ENCODE results near the gene SCOC.

SCOC gene

GRCh38 chr4:140346136-140346535 is 27.3 kb upstream of the SCOC start:
- DNase-seq (ENCODE audit: low read depth) = no peak
- TF ChIP-seq, protein P1, sequence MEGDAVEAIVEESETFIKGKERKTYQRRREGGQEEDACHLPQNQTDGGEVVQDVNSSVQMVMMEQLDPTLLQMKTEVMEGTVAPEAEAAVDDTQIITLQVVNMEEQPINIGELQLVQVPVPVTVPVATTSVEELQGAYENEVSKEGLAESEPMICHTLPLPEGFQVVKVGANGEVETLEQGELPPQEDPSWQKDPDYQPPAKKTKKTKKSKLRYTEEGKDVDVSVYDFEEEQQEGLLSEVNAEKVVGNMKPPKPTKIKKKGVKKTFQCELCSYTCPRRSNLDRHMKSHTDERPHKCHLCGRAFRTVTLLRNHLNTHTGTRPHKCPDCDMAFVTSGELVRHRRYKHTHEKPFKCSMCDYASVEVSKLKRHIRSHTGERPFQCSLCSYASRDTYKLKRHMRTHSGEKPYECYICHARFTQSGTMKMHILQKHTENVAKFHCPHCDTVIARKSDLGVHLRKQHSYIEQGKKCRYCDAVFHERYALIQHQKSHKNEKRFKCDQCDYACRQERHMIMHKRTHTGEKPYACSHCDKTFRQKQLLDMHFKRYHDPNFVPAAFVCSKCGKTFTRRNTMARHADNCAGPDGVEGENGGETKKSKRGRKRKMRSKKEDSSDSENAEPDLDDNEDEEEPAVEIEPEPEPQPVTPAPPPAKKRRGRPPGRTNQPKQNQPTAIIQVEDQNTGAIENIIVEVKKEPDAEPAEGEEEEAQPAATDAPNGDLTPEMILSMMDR (IDR thresholded peaks at IDR 0.05; ENCODE audit: low read length, missing control alignments) = no peak
- no peak overlapping the region for H3K4me3 ChIP-seq (replicated peaks; ENCODE audit: low read depth, low read length)

DNA sequence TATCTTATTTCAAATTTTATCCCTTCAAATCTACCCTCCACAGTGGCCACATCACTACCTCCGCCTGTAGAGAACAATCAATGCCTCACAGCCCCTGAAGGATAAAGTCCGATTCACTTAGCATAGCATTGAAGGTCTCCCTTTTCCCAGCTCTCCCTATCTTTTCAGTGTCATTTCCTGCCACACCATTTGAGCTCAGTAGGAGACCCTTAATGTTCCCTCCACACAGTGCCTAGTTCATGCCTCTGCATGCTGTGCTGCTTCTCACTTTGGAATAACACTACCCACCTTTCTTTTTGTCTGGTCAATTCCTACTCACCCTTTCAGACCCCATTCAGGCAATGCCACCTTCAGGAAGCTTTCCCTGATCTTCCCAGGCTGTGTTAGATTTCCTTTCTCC is 23.6 kb upstream of the SCOC start:
- H3K4me3 ChIP-seq (replicated peaks; ENCODE audit: low read depth, low read length) = no peak overlapping the region
- no peak for DNase-seq (ENCODE audit: low read depth)
- TF ChIP-seq, protein P1 (IDR thresholded peaks at IDR 0.05; ENCODE audit: low read length, missing control alignments) = no peak

GRCh38 chr4:140351093-140352075 is 22.1 kb upstream of the SCOC start:
- TF ChIP-seq, protein P1 (IDR thresholded peaks at IDR 0.05; ENCODE audit: low read length, missing control alignments) = no peak
- H3K4me3 ChIP-seq (replicated peaks; ENCODE audit: low read depth, low read length) = no peak overlapping the region
- DNase-seq (ENCODE audit: low read depth) = no peak

GRCh38 chr4:140353786-140354185 is 19.7 kb upstream of the SCOC start:
- TF ChIP-seq, protein P1 (IDR thresholded peaks at IDR 0.05; ENCODE audit: low read length, missing control alignments) = no peak
- no peak overlapping the region for H3K4me3 ChIP-seq (replicated peaks; ENCODE audit: low read depth, low read length)
- no peak for DNase-seq (ENCODE audit: low read depth)

DNA sequence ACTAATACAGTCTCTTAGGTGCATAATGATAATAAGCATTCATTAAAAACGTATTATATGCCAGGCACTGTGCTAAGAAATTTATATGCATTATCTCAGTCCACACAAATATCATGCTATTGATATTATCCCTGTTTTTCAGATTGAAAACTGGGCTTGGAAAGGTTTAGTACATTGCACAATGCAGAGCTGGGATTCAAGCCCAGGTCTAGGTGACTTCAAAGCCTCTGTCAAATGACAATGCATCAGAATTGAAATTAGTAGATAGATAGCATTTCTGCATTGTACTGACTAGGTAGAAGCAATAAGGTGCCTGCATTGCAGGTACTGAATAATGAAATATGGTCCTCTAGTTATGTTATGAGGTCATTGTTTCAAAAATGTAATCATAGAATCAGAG is 18.2 kb upstream of the SCOC start:
- DNase-seq (ENCODE audit: low read depth) = no peak
- H3K4me3 ChIP-seq (replicated peaks; ENCODE audit: low read depth, low read length) = no peak overlapping the region
- TF ChIP-seq, protein P1 (IDR thresholded peaks at IDR 0.05; ENCODE audit: low read length, missing control alignments) = no peak

DNA sequence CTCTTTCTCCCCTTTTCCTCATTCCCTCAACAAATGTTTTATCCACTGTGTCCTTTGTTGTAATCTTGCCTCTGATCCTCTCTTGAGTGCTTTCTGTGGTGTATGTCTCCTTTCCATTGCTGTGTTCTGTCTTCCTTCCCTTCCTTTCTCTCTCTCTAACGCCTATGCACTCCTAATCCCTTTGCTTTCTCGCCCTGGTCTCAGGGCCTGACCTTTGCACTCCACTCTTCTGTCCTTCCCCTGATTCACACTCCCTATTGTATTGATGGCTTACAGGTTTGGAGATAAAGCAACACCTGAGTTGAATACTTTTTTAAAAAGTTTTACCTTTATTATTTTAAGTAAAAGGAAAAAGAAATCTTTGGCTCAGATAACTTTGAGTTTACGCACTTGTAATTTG is 15.6 kb upstream of the SCOC start:
- no peak overlapping the region for H3K4me3 ChIP-seq (replicated peaks; ENCODE audit: low read depth, low read length)
- no peak for DNase-seq (ENCODE audit: low read depth)
- TF ChIP-seq, protein P1 (IDR thresholded peaks at IDR 0.05; ENCODE audit: low read length, missing control alignments) = no peak

All from fibroblast of pulmonary artery (primary cell).